ENCODE measurements around the gene CELF6. TPM values are rescaled to one million over a fixed set of nuclear protein-coding genes. Genes with fewer than 3 reads are reported as not detected.

The CELF6 gene
- total RNA-seq, 2 experiments from 2014 or later, result 2.4 TPM

GRCh38 chr15:72281713-72282112, 38.2 kb downstream of the CELF6 start:
- no peaks in the 10 kb centered on the region for H3K27me3 Mint-ChIP-seq
- H3K4me3 ChIP-seq (ENCODE audit: low read length), result no peak overlapping the region
- CTCF ChIA-PET, result no interaction called here
- H3K4me1 Mint-ChIP-seq (ENCODE audit: low read depth), result no peaks in the 10 kb centered on the region
- no peaks in the 10 kb centered on the region for H3K36me3 Mint-ChIP-seq (ENCODE audit: low read depth)
- H3K4me3 Mint-ChIP-seq, result no peak overlapping the region
- H3K27me3 ChIP-seq (ENCODE audit: control insufficient read depth in 1 of 2, insufficient read depth in 2 of 2, low read length in 2 of 2), result no peaks in the 10 kb centered on the region
- H3K27ac Mint-ChIP-seq, result no peak overlapping the region
- ATAC-seq (ENCODE audit: poor library complexity), result no peak
- H3K36me3 ChIP-seq (ENCODE audit: insufficient read depth, low read length), result no peaks in the 10 kb centered on the region
- H3K4me1 ChIP-seq (ENCODE audit: insufficient read depth, low read length), result no peaks in the 10 kb centered on the region
- DNase-seq, result no peak
- intact Hi-C loops (cut with DNase I, micrococcal nuclease), result no loop called here
- no peaks in the 10 kb centered on the region for H3K9me3 ChIP-seq (ENCODE audit: control insufficient read depth in 1 of 2, insufficient read depth in 1 of 2, low read length in 2 of 2)
- no peak for TF ChIP-seq CTCF (IDR thresholded peaks at IDR 0.05)
- no peaks in the 10 kb centered on the region for H3K9me3 Mint-ChIP-seq
- POLR2A ChIA-PET, result no interaction called here
- H3K27ac ChIP-seq (ENCODE audit: low read depth in 1 of 2, low read length in 2 of 2), result no peak overlapping the region

- ATAC-seq (ENCODE audit: poor library complexity) (no peak), DNase-seq (no peak)
- no peaks in the 10 kb centered on the region for H3K9me3 Mint-ChIP-seq
- H3K27me3 Mint-ChIP-seq, result no peaks in the 10 kb centered on the region
- TF ChIP-seq CTCF (IDR thresholded peaks at IDR 0.05), result no peak
- no peak overlapping the region for H3K27ac ChIP-seq (ENCODE audit: low read depth in 1 of 2, low read length in 2 of 2)
- H3K9me3 ChIP-seq (ENCODE audit: control insufficient read depth in 1 of 2, insufficient read depth in 1 of 2, low read length in 2 of 2), result no peaks in the 10 kb centered on the region
- H3K36me3 Mint-ChIP-seq (ENCODE audit: low read depth), result no peaks in the 10 kb centered on the region
- ChIA-PET POLR2A (no interaction called here), CTCF (no interaction called here)
- H3K4me3 Mint-ChIP-seq, result no peak overlapping the region
- H3K27me3 ChIP-seq (ENCODE audit: control insufficient read depth in 1 of 2, insufficient read depth in 2 of 2, low read length in 2 of 2), result no peaks in the 10 kb centered on the region
- no peak overlapping the region for H3K4me3 ChIP-seq (ENCODE audit: low read length)
- H3K27ac Mint-ChIP-seq, result no peak overlapping the region
- H3K36me3 ChIP-seq (ENCODE audit: insufficient read depth, low read length), result no peaks in the 10 kb centered on the region
- intact Hi-C loops (cut with DNase I, micrococcal nuclease), result no loop called here
- peaks cover 5% of the 10 kb centered on the region for H3K4me1 Mint-ChIP-seq (ENCODE audit: low read depth)
- H3K4me1 ChIP-seq (ENCODE audit: insufficient read depth, low read length), result no peaks in the 10 kb centered on the region
Observed at GRCh38 chr15:72280751-72281150, 39.2 kb downstream of the CELF6 start.

- ATAC-seq (ENCODE audit: poor library complexity) (no peak), DNase-seq (no peak)
- Histone ChIP-seq H3K36me3 (ENCODE audit: insufficient read depth, low read length) (no peaks in the 10 kb centered on the region), H3K27ac (ENCODE audit: low read depth in 1 of 2, low read length in 2 of 2) (no peak overlapping the region), H3K9me3 (ENCODE audit: control insufficient read depth in 1 of 2, insufficient read depth in 1 of 2, low read length in 2 of 2) (no peaks in the 10 kb centered on the region), H3K4me1 (ENCODE audit: insufficient read depth, low read length) (peaks cover under 1% of the 10 kb centered on the region), H3K4me3 (ENCODE audit: low read length) (no peak overlapping the region), H3K27me3 (ENCODE audit: control insufficient read depth in 1 of 2, insufficient read depth in 2 of 2, low read length in 2 of 2) (no peaks in the 10 kb centered on the region)
- intact Hi-C loops (cut with DNase I, micrococcal nuclease), result loop anchor here (10.0 kb wide), 2 partner anchors 96 to 1356 kb away; partner anchors contain the start of genes HEXA (in 1 of the 2) and NPTN (in 1 of the 2)
- Mint-ChIP-seq H3K4me1 (ENCODE audit: low read depth) (peaks cover 11% of the 10 kb centered on the region), H3K27me3 (no peaks in the 10 kb centered on the region), H3K27ac (no peak overlapping the region), H3K36me3 (ENCODE audit: low read depth) (no peaks in the 10 kb centered on the region), H3K9me3 (no peaks in the 10 kb centered on the region), H3K4me3 (no peak overlapping the region)
- ChIA-PET CTCF (no interaction called here), POLR2A (no interaction called here)
- TF ChIP-seq CTCF (IDR thresholded peaks at IDR 0.05), result no peak
Observed at GRCh38 chr15:72278737-72279136, 41.2 kb downstream of the CELF6 start.

Data from CD4-positive, alpha-beta T cell (primary cell).